Placental epithelial cell (primary cell): ENCODE data around the gene GORASP1. TPM values are rescaled to one million over a fixed set of nuclear protein-coding genes. Genes with fewer than 3 reads are reported as not detected.

Experiments used
- total RNA-seq: library from RNA; depleted of rRNA; stranded (reverse); fragments of >200 nt; gene quantifications from 2 replicates; pipeline ENCODE4 v1.2.3, GENCODE V29; 2012

Gene GORASP1
- total RNA-seq = 69.5 and 81.9 TPM in 2 replicates

GRCh38 chr3:39107388-39108199 lies at the start of gene GORASP1, which contains the start of gene TTC21A:
Gene GORASP1 (minus strand): TSS chr3:39107627. CDS start chr3:39107541, 86 bp downstream.
Gene TTC21A (plus strand): TSS chr3:39107680. CDS start chr3:39107838, 158 bp downstream.

GRCh38 chr3:39051649-39052561 lies 55.5 kb downstream of the GORASP1 start, which contains the start of the genes SCN11A and WDR48:
Gene SCN11A (minus strand): TSS chr3:39051944. CDS start chr3:38950362, 101,582 bp downstream.
Gene WDR48 (plus strand): TSS chr3:39052016. CDS start chr3:39052026, 10 bp downstream.

Other genes starting within 250 kb of the GORASP1 start
- under 0.01 and 0.11 TPM in 2 replicates for gene SCN11A, start 55.7 kb downstream of the GORASP1 start, total RNA-seq
- gene WDR48, start 55.6 kb downstream of the GORASP1 start, total RNA-seq = 30.6 and 37.2 TPM in 2 replicates
- gene TTC21A, start 53 bp upstream of the GORASP1 start, total RNA-seq = 7.5 and 13.3 TPM in 2 replicates
- gene CSRNP1, start 46.0 kb upstream of the GORASP1 start, total RNA-seq = 40.4 and 76.3 TPM in 2 replicates
- gene XIRP1, start 85.0 kb upstream of the GORASP1 start, total RNA-seq = not detected in 2 replicates
- under 0.01 TPM in 1 of 2 replicates, not detected in the other for gene CX3CR1, start 172.4 kb upstream of the GORASP1 start, total RNA-seq
- gene CCR8, start 222.1 kb upstream of the GORASP1 start, total RNA-seq = not detected in 2 replicates